Neuronal stem cell (in vitro differentiated cells): ENCODE data around the gene GALNT16.
A peak's percentile ranks its signal among the peaks of the same experiment; 100 is the strongest.

Experiments used
- DNase-seq: peaks from one replicate; pipeline ENCODE4 v3.0.0-alpha.2; 2013; ENCODE audit warnings: low spot score
- H2AFZ ChIP-seq: one replicate; pipeline ENCODE4 v1.6.1; 2013; ENCODE audit warnings: mild to moderate bottlenecking, low read length, inconsistent platforms
- H2AK5ac ChIP-seq: 2 replicates; pipeline ENCODE4 v1.6.1; 2013; ENCODE audit warnings: low read depth, mild to moderate bottlenecking, inconsistent platforms, low read length, moderate library complexity, mixed read lengths
- H2BK120ac ChIP-seq: 2 replicates; pipeline ENCODE4 v1.6.1; 2013; ENCODE audit warnings: low read depth, mild to moderate bottlenecking, inconsistent platforms, low read length, moderate library complexity, mixed read lengths
- H2BK12ac ChIP-seq: one replicate; pipeline ENCODE4 v1.6.1; 2013; ENCODE audit warnings: low read length, inconsistent platforms
- H2BK15ac ChIP-seq: 2 replicates; pipeline ENCODE4 v1.6.1; 2013; ENCODE audit warnings: mild to moderate bottlenecking, low read length, inconsistent platforms, mixed read lengths
- H2BK5ac ChIP-seq: one replicate; pipeline ENCODE4 v1.6.1; 2013; ENCODE audit warnings: inconsistent platforms, mild to moderate bottlenecking, low read length, moderate library complexity
- H3K14ac ChIP-seq: one replicate; pipeline ENCODE4 v1.6.1; 2013; ENCODE audit warnings: low read length, inconsistent platforms
- H3K18ac ChIP-seq: 2 replicates; pipeline ENCODE4 v1.6.1; 2013; ENCODE audit warnings: low read length, inconsistent platforms
- H3K23ac ChIP-seq: 2 replicates; pipeline ENCODE4 v1.6.1; 2013; ENCODE audit warnings: low read depth, mild to moderate bottlenecking, mixed read lengths, low read length, inconsistent platforms; ENCODE audit not compliant: poor library complexity
- H3K27ac ChIP-seq: replicated peaks from 3 replicates; pipeline ENCODE4 v1.5.1; 2013; ENCODE audit warnings: low read length, inconsistent platforms
- H3K27me3 ChIP-seq, 3 experiments: 2 replicates each; pipeline ENCODE4 v1.6.1; 2013; ENCODE audit warnings: low read length in 3 of 3, mild to moderate bottlenecking in 2 of 3, inconsistent platforms in 1 of 3, low read depth in 1 of 3, mixed read lengths in 1 of 3, moderate library complexity in 1 of 3; ENCODE audit not compliant: control insufficient read depth in 3 of 3, insufficient read depth in 3 of 3
- H3K36me3 ChIP-seq, 2 donors: replicated peaks in 1 of 2; 2 replicates each; pipeline ENCODE4 v1.6.1; 2013; ENCODE audit warnings: low read length in 2 of 2; ENCODE audit not compliant: control insufficient read depth in 2 of 2, insufficient read depth in 2 of 2
- H3K4ac ChIP-seq: 2 replicates; pipeline ENCODE4 v1.6.1; 2013; ENCODE audit warnings: inconsistent platforms, mild to moderate bottlenecking, low read length, moderate library complexity
- H3K4me1 ChIP-seq, 2 donors: 1 replicate in 1 of 2; 2 replicates in 1 of 2; pipeline ENCODE4 v1.6.1; 2013; ENCODE audit warnings: low read length in 2 of 2, low read depth in 1 of 2; ENCODE audit not compliant: control insufficient read depth in 2 of 2, insufficient read depth in 1 of 2
- H3K4me2 ChIP-seq: one replicate; pipeline ENCODE4 v1.6.1; 2013; ENCODE audit warnings: mild to moderate bottlenecking, low read length, inconsistent platforms; ENCODE audit not compliant: insufficient read depth, poor library complexity, severe bottlenecking
- H3K4me3 ChIP-seq, 2 donors: 2 replicates each; pipeline ENCODE4 v1.5.1; 2013; ENCODE audit warnings: low read length in 2 of 2, mild to moderate bottlenecking in 2 of 2, inconsistent platforms in 1 of 2, moderate library complexity in 1 of 2
- H3K79me1 ChIP-seq: one replicate; pipeline ENCODE4 v1.6.1; 2013; ENCODE audit warnings: low read depth, mild to moderate bottlenecking, inconsistent platforms, low read length, moderate library complexity
- H3K9ac ChIP-seq: one replicate; pipeline ENCODE4 v1.6.1; 2013; ENCODE audit warnings: mild to moderate bottlenecking, low read depth, low read length, inconsistent platforms; ENCODE audit not compliant: poor library complexity
- H3K9me3 ChIP-seq, 2 donors: replicated peaks in 1 of 2; 2 replicates each; pipeline versions ENCODE3 to v1.6.1; 2013; ENCODE audit warnings: low read length in 2 of 2, mild to moderate bottlenecking in 2 of 2, inconsistent platforms in 1 of 2, low read depth in 1 of 2, mixed read lengths in 1 of 2, moderate library complexity in 1 of 2; ENCODE audit not compliant: control insufficient read depth in 2 of 2, insufficient read depth in 1 of 2
- H4K8ac ChIP-seq: one replicate; pipeline ENCODE4 v1.6.1; 2013; ENCODE audit warnings: low read depth, mild to moderate bottlenecking, inconsistent platforms, low read length, moderate library complexity
- H4K91ac ChIP-seq: one replicate; pipeline ENCODE4 v1.6.1; 2013; ENCODE audit warnings: low read length, low read depth, mild to moderate bottlenecking, inconsistent platforms; ENCODE audit not compliant: poor library complexity
- WGBS, 2 donors: extraction: QIAGEN DNeasy Blood & Tissue Kit; methylation state at CpG; one replicate each; pipeline ENCODE4 v1.1.7; 2013; ENCODE audit warnings: missing lambda C conversion rate in 2 of 2, mixed read lengths in 1 of 2; ENCODE audit not compliant: insufficient read length in 2 of 2, insufficient replicate concordance in 1 of 2; ENCODE audit errors: extremely low coverage in 2 of 2; 5-methylcytosine and 5-hydroxymethylcytosine counted together

The GALNT16 gene

DNA sequence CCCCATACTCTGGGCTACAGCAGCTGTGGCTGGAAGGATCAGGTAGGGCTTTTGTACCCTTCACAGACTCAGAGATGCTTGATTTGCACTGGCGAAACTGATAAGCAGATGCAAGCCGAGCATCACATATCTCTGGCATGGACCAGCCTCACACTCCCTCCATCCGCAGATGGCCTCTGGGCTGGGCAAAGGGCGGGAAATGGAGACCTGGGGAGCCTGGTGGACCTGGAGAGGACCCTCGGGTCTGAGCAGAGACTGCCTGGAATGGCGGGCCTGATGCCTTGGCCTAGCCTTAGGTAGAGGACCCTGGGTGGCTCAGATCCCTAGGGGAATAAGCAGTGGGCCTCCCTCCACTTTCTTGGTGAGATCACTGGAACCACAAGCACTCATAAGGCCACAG is 53.2 kb downstream of the GALNT16 start:
- Histone ChIP-seq H2BK15ac (peak overlapping the region; percentile 0), H3K18ac (no peak overlapping the region), H3K4me3 (no peak overlapping the region), H4K8ac (no peak overlapping the region), H2AK5ac (peak overlapping the region; percentile 6), H4K91ac (no peak overlapping the region), H3K9ac (no peak overlapping the region), H2AFZ (no peak overlapping the region), H2BK5ac (no peak overlapping the region), H3K9me3 (no peaks in the 10 kb centered on the region), H3K4me2 (no peak overlapping the region), H3K36me3 (no peaks in the 10 kb centered on the region), H3K4me1 (peaks cover 0 to 10% of the 10 kb centered on the region in 2 donors), H3K23ac (no peak overlapping the region), H3K14ac (no peak overlapping the region), H3K4ac (no peak overlapping the region), H3K79me1 (no peaks in the 10 kb centered on the region), H2BK12ac (no peak overlapping the region), H3K27ac (no peak overlapping the region), H2BK120ac (no peak overlapping the region), H3K27me3 (no peaks in the 10 kb centered on the region)
- no peak for DNase-seq
- WGBS, 2 donors, result no CpG with 5 or more reads among the region's 6 CpGs

- Histone ChIP-seq H3K27me3 (no peaks in the 10 kb centered on the region), H4K91ac (no peak overlapping the region), H4K8ac (no peak overlapping the region), H2AK5ac (no peak overlapping the region), H3K79me1 (no peaks in the 10 kb centered on the region), H3K14ac (no peak overlapping the region), H3K9ac (no peak overlapping the region), H2BK120ac (no peak overlapping the region), H3K27ac (no peak overlapping the region), H2BK5ac (no peak overlapping the region), H3K18ac (peak overlapping the region; percentile 11), H3K4me1 (peaks cover 0 to 10% of the 10 kb centered on the region in 2 donors), H3K9me3 (no peaks in the 10 kb centered on the region), H3K23ac (no peak overlapping the region), H2AFZ (no peak overlapping the region), H3K36me3 (no peaks in the 10 kb centered on the region), H2BK15ac (no peak overlapping the region), H3K4me2 (no peak overlapping the region), H3K4ac (no peak overlapping the region), H2BK12ac (no peak overlapping the region), H3K4me3 (no peak overlapping the region)
- DNase-seq, result no peak
- no CpG with 5 or more reads among the region's 1 CpG for WGBS, 2 donors
Measured at GRCh38 chr14:69314327-69314726, 54.4 kb downstream of the GALNT16 start.

DNA sequence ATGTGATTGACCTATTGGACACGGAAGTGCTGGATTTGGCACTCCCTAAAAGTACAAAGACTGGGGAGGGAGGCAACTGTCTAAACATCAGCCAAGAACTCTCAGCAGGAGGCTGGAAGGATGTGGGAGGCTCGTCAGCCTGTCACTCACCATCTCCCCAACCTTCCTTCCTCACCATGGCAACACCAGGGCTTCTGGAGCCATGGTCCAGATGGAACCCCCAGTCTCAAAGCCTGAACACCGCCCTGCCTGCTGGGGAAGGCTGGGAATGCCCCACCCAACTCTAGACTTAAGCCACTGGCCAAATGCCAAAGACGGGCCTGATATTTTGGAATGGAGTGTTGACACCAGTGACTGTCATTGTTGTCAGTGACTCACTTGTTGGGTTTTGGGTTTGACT is 55.3 kb downstream of the GALNT16 start:
- no peak overlapping the region for H3K18ac ChIP-seq
- H3K4ac ChIP-seq, result no peak overlapping the region
- no peak overlapping the region for H4K91ac ChIP-seq
- H3K4me3 ChIP-seq, result no peak overlapping the region
- no peak overlapping the region for H3K4me2 ChIP-seq
- H3K23ac ChIP-seq, result no peak overlapping the region
- no peak overlapping the region for H2AK5ac ChIP-seq
- no peak overlapping the region for H2BK5ac ChIP-seq
- no peak overlapping the region for H2BK120ac ChIP-seq
- no peaks in the 10 kb centered on the region for H3K27me3 ChIP-seq
- H2BK12ac ChIP-seq, result no peak overlapping the region
- no CpG with 5 or more reads among the region's 4 CpGs for WGBS, 2 donors
- no peaks in the 10 kb centered on the region for H3K9me3 ChIP-seq
- no peaks in the 10 kb centered on the region for H3K36me3 ChIP-seq
- no peaks in the 10 kb centered on the region for H3K79me1 ChIP-seq
- no peak overlapping the region for H2BK15ac ChIP-seq
- H3K9ac ChIP-seq, result no peak overlapping the region
- H3K27ac ChIP-seq, result no peak overlapping the region
- peaks cover 0 to 10% of the 10 kb centered on the region in 2 donors for H3K4me1 ChIP-seq
- no peak for DNase-seq
- H4K8ac ChIP-seq, result no peak overlapping the region
- H2AFZ ChIP-seq, result no peak overlapping the region
- H3K14ac ChIP-seq, result no peak overlapping the region

DNA sequence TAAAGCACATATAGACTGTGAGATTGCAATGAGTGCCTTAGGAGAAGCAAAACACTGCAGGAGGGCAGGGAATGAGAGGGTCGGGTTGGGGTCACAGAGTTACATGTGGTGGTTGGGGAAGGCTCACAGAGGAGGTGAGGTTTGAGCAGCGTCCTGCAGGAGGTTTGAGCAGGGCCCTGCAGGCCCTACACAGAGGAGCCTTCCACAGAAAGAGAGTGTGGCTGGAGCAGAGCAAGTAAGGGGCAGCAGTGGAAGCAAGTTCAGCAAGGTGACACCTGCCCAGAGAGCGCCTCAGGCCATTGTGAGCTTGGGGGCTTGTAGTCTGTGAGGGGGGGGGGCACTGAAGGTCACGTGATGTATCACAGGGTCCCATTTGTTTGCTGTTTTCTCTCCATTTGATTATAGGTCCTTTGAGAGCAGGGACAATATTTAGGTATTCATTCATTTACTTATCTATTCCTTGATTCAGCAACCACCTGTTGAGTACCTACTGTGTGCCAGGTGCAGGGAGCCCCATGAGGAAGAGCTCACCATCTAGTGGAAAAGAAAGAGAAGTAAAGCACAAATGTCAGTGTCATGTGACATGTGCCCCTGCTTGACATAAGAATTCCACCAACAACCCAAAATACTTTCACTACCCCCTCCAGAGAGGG is 56.6 kb downstream of the GALNT16 start:
- no peak overlapping the region for H3K4ac ChIP-seq
- H3K4me2 ChIP-seq, result no peak overlapping the region
- peaks cover 0 to 2% of the 10 kb centered on the region in 2 donors for H3K9me3 ChIP-seq
- no peaks in the 10 kb centered on the region for H3K79me1 ChIP-seq
- no peak overlapping the region for H3K9ac ChIP-seq
- no peak overlapping the region for H2AK5ac ChIP-seq
- H2BK120ac ChIP-seq, result no peak overlapping the region
- H2BK15ac ChIP-seq, result no peak overlapping the region
- H3K4me1 ChIP-seq, result peaks cover 0 to 6% of the 10 kb centered on the region in 2 donors
- no peak overlapping the region for H4K91ac ChIP-seq
- no peak overlapping the region for H3K27ac ChIP-seq
- no peak overlapping the region for H3K4me3 ChIP-seq
- no peak overlapping the region for H4K8ac ChIP-seq
- no peak overlapping the region for H2BK5ac ChIP-seq
- no peak overlapping the region for H2AFZ ChIP-seq
- no peak overlapping the region for H3K23ac ChIP-seq
- no peak for DNase-seq
- peaks cover 0 to 3% of the 10 kb centered on the region in 2 donors for H3K36me3 ChIP-seq
- no peaks in the 10 kb centered on the region for H3K27me3 ChIP-seq
- H3K18ac ChIP-seq, result no peak overlapping the region
- no peak overlapping the region for H2BK12ac ChIP-seq
- no CpG with 5 or more reads among the region's 4 CpGs for WGBS, 2 donors
- no peak overlapping the region for H3K14ac ChIP-seq
